ENCODE measurements around the gene UCP3. TPM values are rescaled to one million over a fixed set of nuclear protein-coding genes. Genes with fewer than 3 reads are reported as not detected.

Gene UCP3
- polyA plus RNA-seq, 4 donors: 0.54 to 1.3 (median 0.86) TPM

GRCh38 chr11:74020539-74020938 lies 11.7 kb upstream of the UCP3 start:
- no peak for DNase-seq
- no peak overlapping the region for H3K4me3 ChIP-seq (ENCODE audit: low read depth in 1 of 3, low read length in 3 of 3)
- no peak for FAIRE-seq
- H3K9me3 ChIP-seq (ENCODE audit: control insufficient read depth in 2 of 2, insufficient read depth in 1 of 2, low read depth in 1 of 2, low read length in 1 of 2): no peaks in the 10 kb centered on the region
- WGBS, 3 donors: 72 to 89% (median 77%) methylated on average over 4 of the region's 4 CpGs
- peaks cover 22 to 24% (median 23%) of the 10 kb centered on the region in 3 donors for H3K4me1 ChIP-seq (ENCODE audit: control insufficient read depth in 3 of 3, insufficient read depth in 2 of 3, low read depth in 1 of 3, low read length in 2 of 3)
- H3K36me3 ChIP-seq (ENCODE audit: control insufficient read depth in 3 of 3, insufficient read depth in 2 of 3, low read depth in 1 of 3, low read length in 3 of 3): peaks cover 0 to 23% (median 0%) of the 10 kb centered on the region in 3 donors
- peak overlapping the region in 1 of 3 donors; percentile 86 for H3K27ac ChIP-seq (ENCODE audit: low read depth in 1 of 3, low read length in 2 of 3)
- no peaks in the 10 kb centered on the region for H3K27me3 ChIP-seq (ENCODE audit: control insufficient read depth in 3 of 3, insufficient read depth in 3 of 3, low read length in 3 of 3)

GRCh38 chr11:74019860-74020259 lies 11.0 kb upstream of the UCP3 start:
- Histone ChIP-seq H3K4me3 (ENCODE audit: low read depth in 1 of 3, low read length in 3 of 3) (no peak overlapping the region), H3K4me1 (ENCODE audit: control insufficient read depth in 3 of 3, insufficient read depth in 2 of 3, low read depth in 1 of 3, low read length in 2 of 3) (peaks cover 22 to 24% (median 23%) of the 10 kb centered on the region in 3 donors), H3K27me3 (ENCODE audit: control insufficient read depth in 3 of 3, insufficient read depth in 3 of 3, low read length in 3 of 3) (no peaks in the 10 kb centered on the region), H3K36me3 (ENCODE audit: control insufficient read depth in 3 of 3, insufficient read depth in 2 of 3, low read depth in 1 of 3, low read length in 3 of 3) (peaks cover 0 to 25% (median 0%) of the 10 kb centered on the region in 3 donors), H3K27ac (ENCODE audit: low read depth in 1 of 3, low read length in 2 of 3) (peak overlapping the region; percentile 69 to 86 (median 78)), H3K9me3 (ENCODE audit: control insufficient read depth in 2 of 2, insufficient read depth in 1 of 2, low read depth in 1 of 2, low read length in 1 of 2) (no peaks in the 10 kb centered on the region)
- FAIRE-seq: no peak
- DNase-seq: no peak
- 66 to 74% (median 66%) methylated on average over 4 of the region's 4 CpGs for WGBS, 3 donors

- WGBS, 3 donors: 13 to 40% (median 25%) methylated on average over 4 of the region's 4 CpGs
Observed at GRCh38 chr11:74019104-74019738, 10.3 kb upstream of the UCP3 start.

GRCh38 chr11:74018331-74019005 lies 9.6 kb upstream of the UCP3 start:
- peaks cover 22 to 24% (median 23%) of the 10 kb centered on the region in 3 donors for H3K4me1 ChIP-seq (ENCODE audit: control insufficient read depth in 3 of 3, insufficient read depth in 2 of 3, low read depth in 1 of 3, low read length in 2 of 3)
- DNase-seq (peak; percentile 92 to 97), FAIRE-seq (no peak)
- WGBS, 3 donors: 20 to 42% (median 34%) methylated on average over 9 of the region's 9 CpGs
- no peaks in the 10 kb centered on the region for H3K27me3 ChIP-seq (ENCODE audit: control insufficient read depth in 3 of 3, insufficient read depth in 3 of 3, low read length in 3 of 3)
- no peak overlapping the region for H3K4me3 ChIP-seq (ENCODE audit: low read depth in 1 of 3, low read length in 3 of 3)
- no peaks in the 10 kb centered on the region for H3K9me3 ChIP-seq (ENCODE audit: control insufficient read depth in 2 of 2, insufficient read depth in 1 of 2, low read depth in 1 of 2, low read length in 1 of 2)
- peaks cover 0 to 34% (median 0%) of the 10 kb centered on the region in 3 donors for H3K36me3 ChIP-seq (ENCODE audit: control insufficient read depth in 3 of 3, insufficient read depth in 2 of 3, low read depth in 1 of 3, low read length in 3 of 3)
- peak overlapping the region; percentile 78 to 94 (median 86) for H3K27ac ChIP-seq (ENCODE audit: low read depth in 1 of 3, low read length in 2 of 3)

More at GRCh38 chr11:74019104-74019738, 10.3 kb upstream of the UCP3 start:
- no peak for FAIRE-seq
- Histone ChIP-seq H3K9me3 (ENCODE audit: control insufficient read depth in 2 of 2, insufficient read depth in 1 of 2, low read depth in 1 of 2, low read length in 1 of 2) (no peaks in the 10 kb centered on the region), H3K27me3 (ENCODE audit: control insufficient read depth in 3 of 3, insufficient read depth in 3 of 3, low read length in 3 of 3) (no peaks in the 10 kb centered on the region), H3K4me3 (ENCODE audit: low read depth in 1 of 3, low read length in 3 of 3) (peak overlapping the region in 1 of 3 donors; percentile 20), H3K4me1 (ENCODE audit: control insufficient read depth in 3 of 3, insufficient read depth in 2 of 3, low read depth in 1 of 3, low read length in 2 of 3) (peaks cover 22 to 24% (median 23%) of the 10 kb centered on the region in 3 donors), H3K27ac (ENCODE audit: low read depth in 1 of 3, low read length in 2 of 3) (peak overlapping the region; percentile 78 to 94 (median 86)), H3K36me3 (ENCODE audit: control insufficient read depth in 3 of 3, insufficient read depth in 2 of 3, low read depth in 1 of 3, low read length in 3 of 3) (peaks cover 0 to 27% (median 0%) of the 10 kb centered on the region in 3 donors)
- DNase-seq: peak; percentile 69 to 84

GRCh38 chr11:74017631-74018030 lies 8.7 kb upstream of the UCP3 start:
- peak overlapping the region in 2 of 3 donors; percentile 78 to 86 for H3K27ac ChIP-seq (ENCODE audit: low read depth in 1 of 3, low read length in 2 of 3)
- H3K36me3 ChIP-seq (ENCODE audit: control insufficient read depth in 3 of 3, insufficient read depth in 2 of 3, low read depth in 1 of 3, low read length in 3 of 3): peaks cover 0 to 34% (median 0%) of the 10 kb centered on the region in 3 donors
- H3K27me3 ChIP-seq (ENCODE audit: control insufficient read depth in 3 of 3, insufficient read depth in 3 of 3, low read length in 3 of 3): no peaks in the 10 kb centered on the region
- DNase-seq: no peak
- no peaks in the 10 kb centered on the region for H3K9me3 ChIP-seq (ENCODE audit: control insufficient read depth in 2 of 2, insufficient read depth in 1 of 2, low read depth in 1 of 2, low read length in 1 of 2)
- 84 to 93% (median 88%) methylated on average over 3 of the region's 3 CpGs for WGBS, 3 donors
- peaks cover 22 to 24% (median 23%) of the 10 kb centered on the region in 3 donors for H3K4me1 ChIP-seq (ENCODE audit: control insufficient read depth in 3 of 3, insufficient read depth in 2 of 3, low read depth in 1 of 3, low read length in 2 of 3)
- no peak for FAIRE-seq
- H3K4me3 ChIP-seq (ENCODE audit: low read depth in 1 of 3, low read length in 3 of 3): no peak overlapping the region

GRCh38 chr11:74015919-74016684 lies 7.2 kb upstream of the UCP3 start:
- H3K27me3 ChIP-seq (ENCODE audit: control insufficient read depth in 3 of 3, insufficient read depth in 3 of 3, low read length in 3 of 3): no peaks in the 10 kb centered on the region
- whole genome bisulfite sequencing, 3 donors: 82 to 94% (median 86%) methylated on average over 5 of the region's 5 CpGs
- no peaks in the 10 kb centered on the region for H3K9me3 ChIP-seq (ENCODE audit: control insufficient read depth in 2 of 2, insufficient read depth in 1 of 2, low read depth in 1 of 2, low read length in 1 of 2)
- H3K36me3 ChIP-seq (ENCODE audit: control insufficient read depth in 3 of 3, insufficient read depth in 2 of 3, low read depth in 1 of 3, low read length in 3 of 3): peaks cover 0 to 44% (median 0%) of the 10 kb centered on the region in 3 donors
- FAIRE-seq: no peak
- peak in 1 of 2 donors; percentile 59 for DNase-seq
- no peak overlapping the region for H3K4me3 ChIP-seq (ENCODE audit: low read depth in 1 of 3, low read length in 3 of 3)
- peaks cover 22 to 24% (median 23%) of the 10 kb centered on the region in 3 donors for H3K4me1 ChIP-seq (ENCODE audit: control insufficient read depth in 3 of 3, insufficient read depth in 2 of 3, low read depth in 1 of 3, low read length in 2 of 3)
- no peak overlapping the region for H3K27ac ChIP-seq (ENCODE audit: low read depth in 1 of 3, low read length in 2 of 3)

- FAIRE-seq: no peak
- Histone ChIP-seq H3K4me1 (ENCODE audit: control insufficient read depth in 3 of 3, insufficient read depth in 2 of 3, low read depth in 1 of 3, low read length in 2 of 3) (peaks cover 16 to 23% (median 20%) of the 10 kb centered on the region in 3 donors), H3K4me3 (ENCODE audit: low read depth in 1 of 3, low read length in 3 of 3) (no peak overlapping the region), H3K27ac (ENCODE audit: low read depth in 1 of 3, low read length in 2 of 3) (no peak overlapping the region), H3K9me3 (ENCODE audit: control insufficient read depth in 2 of 2, insufficient read depth in 1 of 2, low read depth in 1 of 2, low read length in 1 of 2) (no peaks in the 10 kb centered on the region), H3K36me3 (ENCODE audit: control insufficient read depth in 3 of 3, insufficient read depth in 2 of 3, low read depth in 1 of 3, low read length in 3 of 3) (peaks cover 0 to 52% (median 0%) of the 10 kb centered on the region in 3 donors), H3K27me3 (ENCODE audit: control insufficient read depth in 3 of 3, insufficient read depth in 3 of 3, low read length in 3 of 3) (no peaks in the 10 kb centered on the region)
- WGBS, 3 donors: 82 to 100% (median 93%) methylated on average over 2 of the region's 2 CpGs
- no peak for DNase-seq
Observed at GRCh38 chr11:74014880-74015279, 6.0 kb upstream of the UCP3 start.

- DNase-seq: no peak
- 95 to 99% (median 99%) methylated on average over 8 of the region's 8 CpGs for WGBS, 3 donors
Observed at GRCh38 chr11:74013141-74013540, 4.3 kb upstream of the UCP3 start.

More at GRCh38 chr11:74013141-74013540, 4.3 kb upstream of the UCP3 start:
- no peak overlapping the region for H3K4me3 ChIP-seq (ENCODE audit: low read depth in 1 of 3, low read length in 3 of 3)
- H3K27me3 ChIP-seq (ENCODE audit: control insufficient read depth in 3 of 3, insufficient read depth in 3 of 3, low read length in 3 of 3): no peaks in the 10 kb centered on the region
- H3K4me1 ChIP-seq (ENCODE audit: control insufficient read depth in 3 of 3, insufficient read depth in 2 of 3, low read depth in 1 of 3, low read length in 2 of 3): peaks cover 3 to 18% (median 4%) of the 10 kb centered on the region in 3 donors
- H3K9me3 ChIP-seq (ENCODE audit: control insufficient read depth in 2 of 2, insufficient read depth in 1 of 2, low read depth in 1 of 2, low read length in 1 of 2): no peaks in the 10 kb centered on the region
- H3K36me3 ChIP-seq (ENCODE audit: control insufficient read depth in 3 of 3, insufficient read depth in 2 of 3, low read depth in 1 of 3, low read length in 3 of 3): peaks cover 0 to 54% (median 0%) of the 10 kb centered on the region in 3 donors
- no peak overlapping the region for H3K27ac ChIP-seq (ENCODE audit: low read depth in 1 of 3, low read length in 2 of 3)
- no peak for FAIRE-seq

Measured in small intestine (tissue), 7 donors.